Measurements from ENCODE around the gene SCN2B.

The SCN2B gene

DNA sequence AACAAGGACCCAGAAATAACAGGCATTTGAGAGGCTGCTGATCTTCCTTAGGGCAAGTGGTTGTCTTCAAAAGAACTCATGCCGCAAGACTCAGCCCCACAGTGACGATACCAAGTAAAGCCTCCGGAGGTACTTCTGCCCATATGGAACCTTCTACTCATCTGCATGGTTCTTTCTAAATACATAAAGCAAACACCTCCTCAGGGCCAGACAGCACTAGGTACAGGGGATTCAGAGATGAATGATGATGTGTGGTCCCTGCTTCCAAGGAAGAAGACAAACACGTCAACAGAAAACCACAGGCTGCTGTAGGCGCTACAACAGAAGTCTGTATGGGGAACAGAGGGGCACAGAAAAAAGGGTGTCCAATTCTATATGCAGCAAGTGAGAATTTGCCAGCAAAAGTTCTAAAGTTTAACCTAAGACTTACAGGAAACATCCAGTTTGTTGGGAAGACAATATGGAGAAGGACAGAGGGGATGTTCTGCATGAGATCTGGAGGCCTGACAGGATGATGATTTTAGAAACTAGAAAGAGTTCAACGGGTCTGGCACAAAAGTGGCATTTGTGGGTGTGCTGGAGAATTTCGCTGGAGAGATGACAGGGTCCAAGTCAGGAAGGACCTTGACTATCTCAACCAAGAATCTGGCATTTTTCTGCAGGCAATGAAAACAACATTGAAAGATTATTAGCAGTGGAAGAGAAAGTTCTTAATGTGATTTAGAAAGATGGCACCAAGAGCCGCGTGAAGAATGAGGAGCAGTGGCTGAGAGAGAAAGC lies 24.7 kb upstream of the SCN2B start:
- H3K4me1 ChIP-seq (ENCODE audit: control insufficient read depth in 1 of 2, insufficient read depth in 1 of 2, low read depth in 1 of 2, low read length in 1 of 2), result peaks cover 67 to 70% of the 10 kb centered on the region in 2 experiments
- H3K4me3 ChIP-seq (ENCODE audit: low read depth in 1 of 2, low read length in 1 of 2), result no peak overlapping the region
- no peaks in the 10 kb centered on the region for H3K27me3 ChIP-seq
- TF ChIP-seq, protein P1, sequence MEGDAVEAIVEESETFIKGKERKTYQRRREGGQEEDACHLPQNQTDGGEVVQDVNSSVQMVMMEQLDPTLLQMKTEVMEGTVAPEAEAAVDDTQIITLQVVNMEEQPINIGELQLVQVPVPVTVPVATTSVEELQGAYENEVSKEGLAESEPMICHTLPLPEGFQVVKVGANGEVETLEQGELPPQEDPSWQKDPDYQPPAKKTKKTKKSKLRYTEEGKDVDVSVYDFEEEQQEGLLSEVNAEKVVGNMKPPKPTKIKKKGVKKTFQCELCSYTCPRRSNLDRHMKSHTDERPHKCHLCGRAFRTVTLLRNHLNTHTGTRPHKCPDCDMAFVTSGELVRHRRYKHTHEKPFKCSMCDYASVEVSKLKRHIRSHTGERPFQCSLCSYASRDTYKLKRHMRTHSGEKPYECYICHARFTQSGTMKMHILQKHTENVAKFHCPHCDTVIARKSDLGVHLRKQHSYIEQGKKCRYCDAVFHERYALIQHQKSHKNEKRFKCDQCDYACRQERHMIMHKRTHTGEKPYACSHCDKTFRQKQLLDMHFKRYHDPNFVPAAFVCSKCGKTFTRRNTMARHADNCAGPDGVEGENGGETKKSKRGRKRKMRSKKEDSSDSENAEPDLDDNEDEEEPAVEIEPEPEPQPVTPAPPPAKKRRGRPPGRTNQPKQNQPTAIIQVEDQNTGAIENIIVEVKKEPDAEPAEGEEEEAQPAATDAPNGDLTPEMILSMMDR (IDR thresholded peaks at IDR 0.05), result no peak
- peaks cover 100% of the 10 kb centered on the region for H3K36me3 ChIP-seq
- H3K9me3 ChIP-seq, result no peaks in the 10 kb centered on the region
- H3K27ac ChIP-seq, result peak overlapping the region; percentile 69

DNA sequence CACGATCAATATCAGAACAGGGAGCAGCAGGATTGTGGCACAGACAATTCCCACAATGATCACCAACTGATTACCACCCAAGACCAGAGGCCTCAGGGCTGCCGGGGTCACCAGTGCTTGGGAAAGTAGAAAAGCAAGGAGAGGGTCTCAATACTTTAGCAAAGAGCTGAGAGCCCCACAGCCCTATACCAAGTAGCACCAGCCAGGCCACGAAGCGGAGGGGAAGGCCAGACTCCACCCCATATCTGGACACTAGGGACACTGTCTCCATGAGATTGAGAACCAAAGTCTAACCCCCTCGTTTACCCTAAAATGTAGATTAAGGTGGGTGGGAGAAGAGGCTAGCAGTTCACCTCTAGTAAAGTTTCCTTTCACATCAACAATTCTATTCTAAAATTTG lies 24.1 kb upstream of the SCN2B start:
- Histone ChIP-seq H3K4me1 (ENCODE audit: control insufficient read depth in 1 of 2, insufficient read depth in 1 of 2, low read depth in 1 of 2, low read length in 1 of 2) (peaks cover 61 to 64% of the 10 kb centered on the region in 2 experiments), H3K9me3 (no peaks in the 10 kb centered on the region), H3K4me3 (ENCODE audit: low read depth in 1 of 2, low read length in 1 of 2) (no peak overlapping the region), H3K36me3 (peaks cover 100% of the 10 kb centered on the region), H3K27me3 (no peaks in the 10 kb centered on the region), H3K27ac (peak overlapping the region; percentile 69)
- TF ChIP-seq, protein P1 (IDR thresholded peaks at IDR 0.05), result no peak

DNA sequence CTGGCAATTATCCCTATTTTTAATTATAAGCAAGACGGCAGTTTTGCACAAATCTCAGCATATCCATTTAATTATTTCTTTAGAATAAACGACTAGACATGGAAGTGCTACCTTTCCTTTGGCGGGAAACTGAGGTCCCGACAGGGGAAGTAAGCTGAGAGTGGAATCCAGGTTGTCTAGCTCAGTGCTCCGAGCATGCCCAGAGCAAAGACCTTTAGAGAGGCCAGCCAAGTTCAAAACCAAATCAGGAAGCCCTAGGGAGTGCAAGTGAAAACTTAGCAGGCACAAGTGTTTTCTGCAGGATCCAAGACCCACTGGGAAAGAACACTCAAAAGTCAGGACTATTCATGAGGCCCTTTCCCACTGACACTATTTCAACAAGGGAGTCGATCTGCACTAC lies 22.7 kb upstream of the SCN2B start:
- Histone ChIP-seq H3K4me3 (ENCODE audit: low read depth in 1 of 2, low read length in 1 of 2) (no peak overlapping the region), H3K27me3 (no peaks in the 10 kb centered on the region), H3K9me3 (no peaks in the 10 kb centered on the region), H3K27ac (peak overlapping the region; percentile 52), H3K36me3 (peaks cover 100% of the 10 kb centered on the region), H3K4me1 (ENCODE audit: control insufficient read depth in 1 of 2, insufficient read depth in 1 of 2, low read depth in 1 of 2, low read length in 1 of 2) (peaks cover 48 to 50% of the 10 kb centered on the region in 2 experiments)
- TF ChIP-seq, protein P1 (IDR thresholded peaks at IDR 0.05), result no peak

DNA sequence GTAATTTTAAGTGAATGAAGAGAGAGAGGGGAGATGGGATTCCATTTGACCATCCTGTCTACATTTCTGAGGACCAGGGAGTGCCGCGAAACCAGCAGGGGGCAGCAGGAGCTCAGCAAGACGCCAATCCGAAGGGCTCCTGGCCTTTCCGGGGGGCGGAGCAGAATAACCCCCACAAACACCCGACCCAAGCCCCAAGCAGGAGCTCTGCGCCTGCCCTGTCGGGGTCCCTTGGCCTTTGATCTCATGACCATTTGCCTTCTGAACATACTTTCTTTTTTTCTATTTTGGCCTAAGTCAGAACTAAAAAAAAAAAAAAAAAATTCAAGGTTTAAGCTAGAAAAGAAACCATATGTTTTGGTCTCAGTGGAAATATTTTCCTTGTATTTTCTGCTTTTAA lies 21.9 kb upstream of the SCN2B start:
- H3K36me3 ChIP-seq, result peaks cover 100% of the 10 kb centered on the region
- peaks cover 40 to 44% of the 10 kb centered on the region in 2 experiments for H3K4me1 ChIP-seq (ENCODE audit: control insufficient read depth in 1 of 2, insufficient read depth in 1 of 2, low read depth in 1 of 2, low read length in 1 of 2)
- no peaks in the 10 kb centered on the region for H3K27me3 ChIP-seq
- no peaks in the 10 kb centered on the region for H3K9me3 ChIP-seq
- TF ChIP-seq, protein P1 (IDR thresholded peaks at IDR 0.05), result peak; percentile 53
- no peak overlapping the region for H3K4me3 ChIP-seq (ENCODE audit: low read depth in 1 of 2, low read length in 1 of 2)
- H3K27ac ChIP-seq, result peak overlapping the region; percentile 52

DNA sequence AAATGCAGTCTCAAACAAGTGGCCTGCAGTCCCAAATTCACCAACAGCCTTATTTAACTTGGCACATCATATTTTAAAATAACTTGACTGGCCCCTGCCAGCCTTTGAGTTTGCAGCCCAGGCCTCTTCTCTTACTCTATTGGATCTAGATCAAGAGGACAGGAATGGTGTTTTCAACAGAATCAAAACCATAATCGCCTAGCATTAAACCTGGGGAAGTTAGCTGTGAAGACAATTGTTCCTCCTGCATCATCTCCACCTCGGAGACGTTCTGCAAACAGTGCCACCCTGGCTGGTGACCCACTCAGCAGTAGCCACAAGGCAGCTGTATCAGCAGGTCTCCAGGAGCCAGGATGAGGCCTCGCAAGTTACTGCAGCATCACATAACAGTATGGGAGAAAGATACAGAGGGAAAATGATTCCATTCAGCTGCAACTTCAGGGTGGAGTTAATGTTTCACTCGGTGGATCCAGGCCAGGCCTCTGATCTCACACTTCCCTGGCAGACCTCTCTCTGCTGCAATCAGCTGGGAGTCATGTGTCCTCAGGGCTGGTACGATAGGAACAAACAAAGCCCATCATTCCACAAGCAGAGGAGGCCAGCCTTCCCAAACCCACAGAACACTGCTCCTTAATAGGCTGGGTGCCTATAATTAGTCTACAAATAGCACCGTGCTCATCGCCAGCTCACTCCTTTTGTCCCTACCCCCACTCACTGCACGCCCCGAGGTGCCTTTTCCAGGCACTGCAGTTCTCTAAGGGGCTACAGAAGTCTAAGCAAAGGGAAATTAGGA lies 18.6 kb upstream of the SCN2B start:
- Histone ChIP-seq H3K9me3 (no peaks in the 10 kb centered on the region), H3K27ac (peak overlapping the region; percentile 42), H3K27me3 (no peaks in the 10 kb centered on the region), H3K4me3 (ENCODE audit: low read depth in 1 of 2, low read length in 1 of 2) (no peak overlapping the region), H3K36me3 (peaks cover 88% of the 10 kb centered on the region), H3K4me1 (ENCODE audit: control insufficient read depth in 1 of 2, insufficient read depth in 1 of 2, low read depth in 1 of 2, low read length in 1 of 2) (peaks cover 12 to 13% of the 10 kb centered on the region in 2 experiments)
- TF ChIP-seq, protein P1 (IDR thresholded peaks at IDR 0.05), result no peak

Measured in neutrophil (primary cell).